GM23338 (cell line): ENCODE results near the gene FAM120A. TPM values are rescaled to one million over a fixed set of nuclear protein-coding genes. Genes with fewer than 3 reads are reported as not detected.

Source experiments
- ATAC-seq: fragments of 200-7000 bp; cut with Tn5 transposase; 3 replicates; pipeline ENCODE4 v1.9.1; 2020
- DNase-seq: peaks from one replicate; pipeline ENCODE4 v3.0.0-alpha.2; 2015; ENCODE audit warnings: low spot score
- H2AFZ ChIP-seq: fragments of 200-600 bp; sonication (generic); 2 replicates; pipeline ENCODE4 v1.8.0; 2016; ENCODE audit warnings: antibody characterized with exemption, mild to moderate bottlenecking, moderate library complexity
- H3F3A ChIP-seq: fragments of 200-600 bp; sonication (generic); replicated peaks from 2 replicates; pipeline ENCODE4 v1.8.0; 2017; ENCODE audit warnings: antibody characterized with exemption, mixed run types, low read depth
- H3K27ac ChIP-seq: fragments of 200-600 bp; sonication (generic); 2 replicates; pipeline ENCODE4 v1.6.1; 2016; ENCODE audit warnings: low read depth
- H3K27me3 ChIP-seq: fragments of 200-600 bp; sonication (generic); 2 replicates; pipeline ENCODE4 v1.8.0; 2016; ENCODE audit warnings: mild to moderate bottlenecking, mixed run types, moderate library complexity; ENCODE audit not compliant: insufficient read depth
- H3K36me3 ChIP-seq: fragments of 200-600 bp; sonication (generic); 2 replicates; pipeline ENCODE4 v1.8.0; 2016; ENCODE audit warnings: mild to moderate bottlenecking; ENCODE audit not compliant: insufficient read depth
- H3K4me1 ChIP-seq: fragments of 200-600 bp; sonication (generic); 2 replicates; pipeline ENCODE4 v1.8.0; 2016; ENCODE audit warnings: mild to moderate bottlenecking, moderate library complexity; ENCODE audit not compliant: insufficient read depth
- H3K4me2 ChIP-seq: fragments of 200-600 bp; sonication (generic); 2 replicates; pipeline ENCODE4 v1.7.1; 2017; ENCODE audit warnings: mixed run types
- H3K4me3 ChIP-seq: fragments of 200-600 bp; sonication (generic); 2 replicates; pipeline ENCODE4 v1.6.1; 2016; ENCODE audit warnings: mixed run types
- H3K79me2 ChIP-seq: fragments of 200-600 bp; sonication (generic); replicated peaks from 2 replicates; pipeline ENCODE4 v1.8.0; 2017; ENCODE audit warnings: mild to moderate bottlenecking; ENCODE audit not compliant: insufficient read depth
- H3K9me2 ChIP-seq: fragments of 200-600 bp; sonication (generic); 2 replicates; pipeline ENCODE4 v1.8.0; 2017; ENCODE audit not compliant: insufficient read depth
- H4K20me1 ChIP-seq: fragments of 200-600 bp; sonication (generic); replicated peaks from 2 replicates; pipeline ENCODE4 v1.8.0; 2017; ENCODE audit warnings: mild to moderate bottlenecking; ENCODE audit not compliant: insufficient read depth
- H3K27ac Mint-ChIP-seq: 2 replicates; pipeline ENCODE4 v1.8.0; 2020; ENCODE audit warnings: inconsistent platforms, mild to moderate bottlenecking, moderate library complexity, mixed read lengths
- H3K27me3 Mint-ChIP-seq: 3 replicates; pipeline ENCODE4 v1.8.0; 2022; ENCODE audit warnings: low read depth, mild to moderate bottlenecking, moderate library complexity, mixed read lengths, inconsistent platforms; ENCODE audit not compliant: insufficient read depth, poor library complexity
- H3K36me3 Mint-ChIP-seq: 3 replicates; pipeline ENCODE4 v1.8.0; 2021; ENCODE audit warnings: low read depth, mild to moderate bottlenecking, inconsistent platforms, moderate library complexity, mixed read lengths
- H3K4me1 Mint-ChIP-seq: 3 replicates; pipeline ENCODE4 v1.8.0; 2020; ENCODE audit warnings: mild to moderate bottlenecking, inconsistent platforms, mixed read lengths
- H3K4me3 Mint-ChIP-seq: 3 replicates; pipeline ENCODE4 v1.8.0; 2021; ENCODE audit warnings: moderate library complexity, mild to moderate bottlenecking, inconsistent platforms, mixed read lengths
- H3K9me3 Mint-ChIP-seq: 3 replicates; pipeline ENCODE4 v1.8.0; 2020; ENCODE audit warnings: moderate library complexity, mild to moderate bottlenecking, inconsistent platforms, mixed read lengths
- CREB1 ChIP-seq: fragments of 250-450 bp; sonication (Bioruptor Pico); IDR thresholded peaks from 2 replicates; pipeline ENCODE4 v1.5.0; 2020; ENCODE audit warnings: low read depth, mild to moderate bottlenecking, moderate library complexity
- EZH2 ChIP-seq: fragments of 200-600 bp; sonication (generic); IDR thresholded peaks from one replicate; pipeline ENCODE4 v1.8.0; 2017; ENCODE audit warnings: antibody characterized with exemption, mild to moderate bottlenecking, low read depth; ENCODE audit not compliant: unreplicated experiment
- EZH2phosphoT487 ChIP-seq: fragments of 200-600 bp; sonication (generic); IDR thresholded peaks from one replicate; pipeline ENCODE4 v1.8.1; 2018; ENCODE audit warnings: antibody characterized with exemption; ENCODE audit not compliant: unreplicated experiment
- JUNB ChIP-seq: IDR thresholded peaks from one replicate; pipeline ENCODE4 v1.6.1; 2016; ENCODE audit warnings: antibody characterized with exemption; ENCODE audit not compliant: unreplicated experiment
- NANOG ChIP-seq: IDR thresholded peaks from 2 replicates; pipeline ENCODE4 v1.6.1; 2016; ENCODE audit warnings: antibody characterized with exemption, borderline replicate concordance
- POLR2AphosphoS5 ChIP-seq: IDR thresholded peaks from 2 replicates; pipeline ENCODE4 v1.6.1; 2016; ENCODE audit warnings: antibody characterized with exemption, low read depth
- STAT1 ChIP-seq: IDR thresholded peaks from one replicate; pipeline ENCODE4 v1.6.1; 2016; ENCODE audit warnings: antibody characterized with exemption; ENCODE audit not compliant: unreplicated experiment
- ZNF114 ChIP-seq: fragments of 250-450 bp; sonication (Bioruptor Pico); IDR thresholded peaks from 2 replicates; pipeline ENCODE4 v1.5.0; 2020; ENCODE audit warnings: mild to moderate bottlenecking, moderate library complexity
- ZNF331 ChIP-seq: fragments of 250-450 bp; sonication (Bioruptor Pico); IDR thresholded peaks from 2 replicates; pipeline ENCODE4 v1.5.0; 2020; ENCODE audit warnings: low read depth, mild to moderate bottlenecking, moderate library complexity
- polyA plus RNA-seq: library from polyadenylated mRNA; unstranded; fragments of >200 nt; fragmentation: Nextera tagmentation; extraction: Ambion mirVana; gene quantifications from 2 replicates; pipeline ENCODE4 v1.2.1, GENCODE V29; 2016
- total RNA-seq: library from RNA; depleted of rRNA; stranded (reverse); fragments of >200 nt; shearing (Covaris generic); gene quantifications from 2 replicates; pipeline ENCODE4 v1.2.3, GENCODE V29; 2014
- TF ChIP-seq, protein P1 (sequence below): IDR thresholded peaks from 2 replicates; pipeline ENCODE4 v1.6.1; 2016; ENCODE audit warnings: antibody characterized with exemption
- TF ChIP-seq, protein P2 (sequence below): IDR thresholded peaks from one replicate; pipeline ENCODE4 v1.6.1; 2018; ENCODE audit warnings: antibody characterized with exemption; ENCODE audit not compliant: unreplicated experiment
- TF ChIP-seq, protein P3 (sequence below): fragments of 250-450 bp; sonication (Bioruptor Pico); IDR thresholded peaks from 2 replicates; pipeline ENCODE4 v1.5.0; 2020; ENCODE audit warnings: mild to moderate bottlenecking, moderate library complexity
- TF ChIP-seq, protein P4 (sequence below), 2 experiments: fragments of 200-600 bp in 1 of 2; sonication (generic) in 1 of 2; conservative IDR thresholded peaks; 2 replicates each; pipeline versions ENCODE4 v1.5.1 to v1.6.1; 2016 to 2017; ENCODE audit warnings: antibody characterized with exemption in 2 of 2, low read depth in 2 of 2, mild to moderate bottlenecking in 2 of 2, moderate library complexity in 1 of 2

FAM120A gene
- total and polyA plus RNA-seq, 2 experiments from 2014 or later = 28.2 to 52.5 TPM

DNA sequence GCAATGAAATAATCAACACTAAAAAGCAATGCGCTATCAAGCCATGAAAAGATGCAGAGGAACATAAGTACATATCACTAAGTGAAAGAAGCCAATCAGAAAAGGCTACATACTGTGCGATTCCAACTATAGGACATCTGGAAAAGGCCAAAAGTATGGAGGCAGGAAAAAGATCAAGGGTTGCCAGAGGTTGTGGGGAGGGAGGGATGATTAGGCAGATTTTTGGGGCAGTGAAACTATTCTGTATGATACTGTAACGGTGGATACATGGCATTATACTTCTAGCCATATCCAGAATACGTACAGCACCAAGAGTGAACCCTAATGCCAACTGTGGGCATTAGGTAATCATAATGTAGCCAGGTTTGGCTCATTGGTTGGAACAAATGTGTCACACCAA, 51.9 kb downstream of the FAM120A start:
- H3K4me3 ChIP-seq = no peak overlapping the region
- H3K4me1 Mint-ChIP-seq = peaks cover 12% of the 10 kb centered on the region
- 0 out of 2 replicates have a peak, but pooled peaks cover 4% of the 10 kb centered on the region for H3K4me1 ChIP-seq
- no peak for ATAC-seq
- no peak overlapping the region for H3K4me2 ChIP-seq
- no peak overlapping the region for H2AFZ ChIP-seq
- no peaks in the 10 kb centered on the region for H3F3A ChIP-seq
- peaks cover 2% of the 10 kb centered on the region for H3K27me3 Mint-ChIP-seq
- H3K9me3 Mint-ChIP-seq = no peaks in the 10 kb centered on the region
- H3K36me3 Mint-ChIP-seq = peaks cover 35% of the 10 kb centered on the region
- no peak overlapping the region for H3K27ac Mint-ChIP-seq
- H3K4me3 Mint-ChIP-seq = no peak overlapping the region
- H3K9me2 ChIP-seq = no peaks in the 10 kb centered on the region
- H3K79me2 ChIP-seq = peaks cover 66% of the 10 kb centered on the region
- 0 out of 2 replicates have a peak overlapping the region, but pooled peaks have one; percentile 1 for H3K27ac ChIP-seq
- TF ChIP-seq, protein P1, sequence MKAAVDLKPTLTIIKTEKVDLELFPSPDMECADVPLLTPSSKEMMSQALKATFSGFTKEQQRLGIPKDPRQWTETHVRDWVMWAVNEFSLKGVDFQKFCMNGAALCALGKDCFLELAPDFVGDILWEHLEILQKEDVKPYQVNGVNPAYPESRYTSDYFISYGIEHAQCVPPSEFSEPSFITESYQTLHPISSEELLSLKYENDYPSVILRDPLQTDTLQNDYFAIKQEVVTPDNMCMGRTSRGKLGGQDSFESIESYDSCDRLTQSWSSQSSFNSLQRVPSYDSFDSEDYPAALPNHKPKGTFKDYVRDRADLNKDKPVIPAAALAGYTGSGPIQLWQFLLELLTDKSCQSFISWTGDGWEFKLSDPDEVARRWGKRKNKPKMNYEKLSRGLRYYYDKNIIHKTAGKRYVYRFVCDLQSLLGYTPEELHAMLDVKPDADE = no peak
- TF ChIP-seq, protein P2, sequence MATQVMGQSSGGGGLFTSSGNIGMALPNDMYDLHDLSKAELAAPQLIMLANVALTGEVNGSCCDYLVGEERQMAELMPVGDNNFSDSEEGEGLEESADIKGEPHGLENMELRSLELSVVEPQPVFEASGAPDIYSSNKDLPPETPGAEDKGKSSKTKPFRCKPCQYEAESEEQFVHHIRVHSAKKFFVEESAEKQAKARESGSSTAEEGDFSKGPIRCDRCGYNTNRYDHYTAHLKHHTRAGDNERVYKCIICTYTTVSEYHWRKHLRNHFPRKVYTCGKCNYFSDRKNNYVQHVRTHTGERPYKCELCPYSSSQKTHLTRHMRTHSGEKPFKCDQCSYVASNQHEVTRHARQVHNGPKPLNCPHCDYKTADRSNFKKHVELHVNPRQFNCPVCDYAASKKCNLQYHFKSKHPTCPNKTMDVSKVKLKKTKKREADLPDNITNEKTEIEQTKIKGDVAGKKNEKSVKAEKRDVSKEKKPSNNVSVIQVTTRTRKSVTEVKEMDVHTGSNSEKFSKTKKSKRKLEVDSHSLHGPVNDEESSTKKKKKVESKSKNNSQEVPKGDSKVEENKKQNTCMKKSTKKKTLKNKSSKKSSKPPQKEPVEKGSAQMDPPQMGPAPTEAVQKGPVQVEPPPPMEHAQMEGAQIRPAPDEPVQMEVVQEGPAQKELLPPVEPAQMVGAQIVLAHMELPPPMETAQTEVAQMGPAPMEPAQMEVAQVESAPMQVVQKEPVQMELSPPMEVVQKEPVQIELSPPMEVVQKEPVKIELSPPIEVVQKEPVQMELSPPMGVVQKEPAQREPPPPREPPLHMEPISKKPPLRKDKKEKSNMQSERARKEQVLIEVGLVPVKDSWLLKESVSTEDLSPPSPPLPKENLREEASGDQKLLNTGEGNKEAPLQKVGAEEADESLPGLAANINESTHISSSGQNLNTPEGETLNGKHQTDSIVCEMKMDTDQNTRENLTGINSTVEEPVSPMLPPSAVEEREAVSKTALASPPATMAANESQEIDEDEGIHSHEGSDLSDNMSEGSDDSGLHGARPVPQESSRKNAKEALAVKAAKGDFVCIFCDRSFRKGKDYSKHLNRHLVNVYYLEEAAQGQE = no peak
- no peak for TF ChIP-seq EZH2
- no peak for TF ChIP-seq POLR2AphosphoS5
- no peak for TF ChIP-seq CREB1
- no peak for TF ChIP-seq EZH2phosphoT487
- TF ChIP-seq, protein P3, sequence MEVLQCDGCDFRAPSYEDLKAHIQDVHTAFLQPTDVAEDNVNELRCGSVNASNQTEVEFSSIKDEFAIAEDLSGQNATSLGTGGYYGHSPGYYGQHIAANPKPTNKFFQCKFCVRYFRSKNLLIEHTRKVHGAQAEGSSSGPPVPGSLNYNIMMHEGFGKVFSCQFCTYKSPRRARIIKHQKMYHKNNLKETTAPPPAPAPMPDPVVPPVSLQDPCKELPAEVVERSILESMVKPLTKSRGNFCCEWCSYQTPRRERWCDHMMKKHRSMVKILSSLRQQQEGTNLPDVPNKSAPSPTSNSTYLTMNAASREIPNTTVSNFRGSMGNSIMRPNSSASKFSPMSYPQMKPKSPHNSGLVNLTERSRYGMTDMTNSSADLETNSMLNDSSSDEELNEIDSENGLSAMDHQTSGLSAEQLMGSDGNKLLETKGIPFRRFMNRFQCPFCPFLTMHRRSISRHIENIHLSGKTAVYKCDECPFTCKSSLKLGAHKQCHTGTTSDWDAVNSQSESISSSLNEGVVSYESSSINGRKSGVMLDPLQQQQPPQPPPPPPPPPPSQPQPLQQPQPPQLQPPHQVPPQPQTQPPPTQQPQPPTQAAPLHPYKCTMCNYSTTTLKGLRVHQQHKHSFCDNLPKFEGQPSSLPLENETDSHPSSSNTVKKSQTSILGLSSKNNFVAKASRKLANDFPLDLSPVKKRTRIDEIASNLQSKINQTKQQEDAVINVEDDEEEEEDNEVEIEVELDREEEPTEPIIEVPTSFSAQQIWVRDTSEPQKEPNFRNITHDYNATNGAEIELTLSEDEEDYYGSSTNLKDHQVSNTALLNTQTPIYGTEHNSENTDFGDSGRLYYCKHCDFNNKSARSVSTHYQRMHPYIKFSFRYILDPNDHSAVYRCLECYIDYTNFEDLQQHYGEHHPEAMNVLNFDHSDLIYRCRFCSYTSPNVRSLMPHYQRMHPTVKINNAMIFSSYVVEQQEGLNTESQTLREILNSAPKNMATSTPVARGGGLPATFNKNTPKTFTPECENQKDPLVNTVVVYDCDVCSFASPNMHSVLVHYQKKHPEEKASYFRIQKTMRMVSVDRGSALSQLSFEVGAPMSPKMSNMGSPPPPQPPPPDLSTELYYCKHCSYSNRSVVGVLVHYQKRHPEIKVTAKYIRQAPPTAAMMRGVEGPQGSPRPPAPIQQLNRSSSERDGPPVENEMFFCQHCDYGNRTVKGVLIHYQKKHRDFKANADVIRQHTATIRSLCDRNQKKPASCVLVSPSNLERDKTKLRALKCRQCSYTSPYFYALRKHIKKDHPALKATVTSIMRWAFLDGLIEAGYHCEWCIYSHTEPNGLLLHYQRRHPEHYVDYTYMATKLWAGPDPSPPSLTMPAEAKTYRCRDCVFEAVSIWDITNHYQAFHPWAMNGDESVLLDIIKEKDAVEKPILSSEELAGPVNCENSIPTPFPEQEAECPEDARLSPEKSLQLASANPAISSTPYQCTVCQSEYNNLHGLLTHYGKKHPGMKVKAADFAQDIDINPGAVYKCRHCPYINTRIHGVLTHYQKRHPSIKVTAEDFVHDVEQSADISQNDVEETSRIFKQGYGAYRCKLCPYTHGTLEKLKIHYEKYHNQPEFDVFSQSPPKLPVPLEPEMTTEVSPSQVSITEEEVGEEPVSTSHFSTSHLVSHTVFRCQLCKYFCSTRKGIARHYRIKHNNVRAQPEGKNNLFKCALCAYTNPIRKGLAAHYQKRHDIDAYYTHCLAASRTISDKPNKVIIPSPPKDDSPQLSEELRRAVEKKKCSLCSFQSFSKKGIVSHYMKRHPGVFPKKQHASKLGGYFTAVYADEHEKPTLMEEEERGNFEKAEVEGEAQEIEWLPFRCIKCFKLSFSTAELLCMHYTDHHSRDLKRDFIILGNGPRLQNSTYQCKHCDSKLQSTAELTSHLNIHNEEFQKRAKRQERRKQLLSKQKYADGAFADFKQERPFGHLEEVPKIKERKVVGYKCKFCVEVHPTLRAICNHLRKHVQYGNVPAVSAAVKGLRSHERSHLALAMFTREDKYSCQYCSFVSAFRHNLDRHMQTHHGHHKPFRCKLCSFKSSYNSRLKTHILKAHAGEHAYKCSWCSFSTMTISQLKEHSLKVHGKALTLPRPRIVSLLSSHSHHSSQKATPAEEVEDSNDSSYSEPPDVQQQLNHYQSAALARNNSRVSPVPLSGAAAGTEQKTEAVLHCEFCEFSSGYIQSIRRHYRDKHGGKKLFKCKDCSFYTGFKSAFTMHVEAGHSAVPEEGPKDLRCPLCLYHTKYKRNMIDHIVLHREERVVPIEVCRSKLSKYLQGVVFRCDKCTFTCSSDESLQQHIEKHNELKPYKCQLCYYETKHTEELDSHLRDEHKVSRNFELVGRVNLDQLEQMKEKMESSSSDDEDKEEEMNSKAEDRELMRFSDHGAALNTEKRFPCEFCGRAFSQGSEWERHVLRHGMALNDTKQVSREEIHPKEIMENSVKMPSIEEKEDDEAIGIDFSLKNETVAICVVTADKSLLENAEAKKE (CRISPR knock-in tag) = no peak
- TF ChIP-seq, protein P4, sequence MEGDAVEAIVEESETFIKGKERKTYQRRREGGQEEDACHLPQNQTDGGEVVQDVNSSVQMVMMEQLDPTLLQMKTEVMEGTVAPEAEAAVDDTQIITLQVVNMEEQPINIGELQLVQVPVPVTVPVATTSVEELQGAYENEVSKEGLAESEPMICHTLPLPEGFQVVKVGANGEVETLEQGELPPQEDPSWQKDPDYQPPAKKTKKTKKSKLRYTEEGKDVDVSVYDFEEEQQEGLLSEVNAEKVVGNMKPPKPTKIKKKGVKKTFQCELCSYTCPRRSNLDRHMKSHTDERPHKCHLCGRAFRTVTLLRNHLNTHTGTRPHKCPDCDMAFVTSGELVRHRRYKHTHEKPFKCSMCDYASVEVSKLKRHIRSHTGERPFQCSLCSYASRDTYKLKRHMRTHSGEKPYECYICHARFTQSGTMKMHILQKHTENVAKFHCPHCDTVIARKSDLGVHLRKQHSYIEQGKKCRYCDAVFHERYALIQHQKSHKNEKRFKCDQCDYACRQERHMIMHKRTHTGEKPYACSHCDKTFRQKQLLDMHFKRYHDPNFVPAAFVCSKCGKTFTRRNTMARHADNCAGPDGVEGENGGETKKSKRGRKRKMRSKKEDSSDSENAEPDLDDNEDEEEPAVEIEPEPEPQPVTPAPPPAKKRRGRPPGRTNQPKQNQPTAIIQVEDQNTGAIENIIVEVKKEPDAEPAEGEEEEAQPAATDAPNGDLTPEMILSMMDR (conservative IDR thresholded peaks at IDR 0.05; ENCODE audit: low read depth in 2 of 2) = no peak
- TF ChIP-seq JUNB = no peak
- no peak for TF ChIP-seq ZNF114 (CRISPR knock-in tag)
- no peak for TF ChIP-seq ZNF331 (CRISPR knock-in tag)
- TF ChIP-seq NANOG = no peak
- no peak for TF ChIP-seq STAT1
- H3K36me3 ChIP-seq = peaks cover 10% of the 10 kb centered on the region
- H3K27me3 ChIP-seq = no peaks in the 10 kb centered on the region
- peaks cover 29% of the 10 kb centered on the region; the same call in 1 of the 2 replicates for H4K20me1 ChIP-seq
- no peak for DNase-seq
